Anterior cingulate cortex (tissue), 58 donors: ENCODE measurements around the gene TRIML2.

ENCODE experiments used
- DNase-seq, 58 donors: peaks; one replicate each; lab custom pipeline; 2025; lab: John Stamatoyannopoulos, UW

Gene TRIML2

GRCh38 chr4:188109157-188109755, at the start of gene TRIML2:
TRIML2 (minus strand) TSS chr4:188109603; CDS start chr4:188105368, 4,235 bp downstream.
- DNase-seq = no peak

GRCh38 chr4:188158336-188158735, 48.9 kb upstream of the TRIML2 start:
- DNase-seq = no peak

- DNase-seq = no peak
Measured at GRCh38 chr4:188154668-188155405, 45.4 kb upstream of the TRIML2 start.

- no peak for DNase-seq
Measured at GRCh38 chr4:188147776-188148175, 38.4 kb upstream of the TRIML2 start.

- DNase-seq = no peak
Measured at GRCh38 chr4:188147176-188147575, 37.8 kb upstream of the TRIML2 start.

GRCh38 chr4:188146618-188147017, 37.2 kb upstream of the TRIML2 start:
- no peak for DNase-seq

- no peak for DNase-seq
Measured at GRCh38 chr4:188145601-188146000, 36.2 kb upstream of the TRIML2 start.

- no peak for DNase-seq
Measured at GRCh38 chr4:188143731-188144130, 34.3 kb upstream of the TRIML2 start.

GRCh38 chr4:188139671-188140070, 30.3 kb upstream of the TRIML2 start:
- DNase-seq = no peak

- no peak for DNase-seq
Measured at GRCh38 chr4:188139141-188139540, 29.7 kb upstream of the TRIML2 start, which contains the start of gene TRIML1. TRIML1 (plus strand) TSS chr4:188139441; CDS start chr4:188139559, 118 bp downstream.

GRCh38 chr4:188138227-188138626, 28.8 kb upstream of the TRIML2 start:
- no peak for DNase-seq

GRCh38 chr4:188132232-188132631, 22.8 kb upstream of the TRIML2 start:
- no peak for DNase-seq

GRCh38 chr4:188130355-188130754, 21.0 kb upstream of the TRIML2 start:
- DNase-seq = no peak

- DNase-seq = peak in 25 of 58 donors; percentile 2 to 55 (median 9)
Measured at GRCh38 chr4:188127214-188127874, 17.9 kb upstream of the TRIML2 start.

GRCh38 chr4:188121530-188121929, 12.1 kb upstream of the TRIML2 start:
- no peak for DNase-seq

- DNase-seq = no peak
Measured at GRCh38 chr4:188117631-188118324, 8.4 kb upstream of the TRIML2 start.

- DNase-seq = peak in 1 of 58 donors; percentile 5
Measured at GRCh38 chr4:188113156-188113555, 3.8 kb upstream of the TRIML2 start.

GRCh38 chr4:188111955-188112354, 2.6 kb upstream of the TRIML2 start:
- no peak for DNase-seq

- no peak for DNase-seq
Measured at GRCh38 chr4:188110741-188111471, 1.5 kb upstream of the TRIML2 start.

GRCh38 chr4:188110036-188110435, 633 bp upstream of the TRIML2 start:
- DNase-seq = no peak
